Fibroblast of skin of abdomen (primary cell): ENCODE results near the gene SIRPD. TPM values are rescaled to one million over a fixed set of nuclear protein-coding genes. Genes with fewer than 3 reads are reported as not detected.
"Not testable (repeated sequence)": the region's sequence is repeated elsewhere in the genome, so short reads cannot be mapped to it uniquely, and the experiment has no call there.

Experiments
- DNase-seq: peaks from one replicate; pipeline ENCODE4 v3.0.0-alpha.2; 2013
- polyA plus RNA-seq, 2 experiments: library from polyadenylated mRNA; unstranded; fragments of 120-200 nt; gene quantifications; one replicate each; pipeline ENCODE4 v1.2.1, GENCODE V29; 2013; ENCODE audit not compliant: insufficient read length in 2 of 2

Gene SIRPD
- not detected for polyA plus RNA-seq (2013, experiment 1 of 2; ENCODE audit: insufficient read length)
- polyA plus RNA-seq (2013, experiment 2 of 2; ENCODE audit: insufficient read length) = not detected

- no peak for DNase-seq
Measured at GRCh38 chr20:1557605-1558004, at the start of gene SIRPD. Gene SIRPD (minus strand): TSS chr20:1557705. CDS start chr20:1557653, 52 bp downstream.

DNA sequence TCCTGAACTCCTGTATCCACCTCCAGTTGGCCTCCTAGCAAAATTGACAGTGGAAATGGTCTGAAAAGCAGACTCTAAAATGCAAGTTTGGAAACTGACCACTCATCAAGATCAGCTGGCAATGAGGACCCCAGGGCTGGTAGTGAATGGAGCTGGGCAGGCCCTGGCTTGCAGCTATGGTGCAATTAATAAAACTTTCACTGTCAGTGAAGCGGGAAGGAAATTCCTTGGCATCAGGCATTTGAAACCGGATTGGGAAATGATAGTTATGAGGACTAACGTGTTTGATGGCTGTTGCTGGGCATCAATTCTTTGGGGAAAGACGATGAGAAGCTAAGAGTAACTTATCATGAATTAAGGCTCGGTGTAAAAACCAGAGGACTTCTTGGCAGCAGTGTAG, 43.2 kb upstream of the SIRPD start:
- DNase-seq = no peak

DNA sequence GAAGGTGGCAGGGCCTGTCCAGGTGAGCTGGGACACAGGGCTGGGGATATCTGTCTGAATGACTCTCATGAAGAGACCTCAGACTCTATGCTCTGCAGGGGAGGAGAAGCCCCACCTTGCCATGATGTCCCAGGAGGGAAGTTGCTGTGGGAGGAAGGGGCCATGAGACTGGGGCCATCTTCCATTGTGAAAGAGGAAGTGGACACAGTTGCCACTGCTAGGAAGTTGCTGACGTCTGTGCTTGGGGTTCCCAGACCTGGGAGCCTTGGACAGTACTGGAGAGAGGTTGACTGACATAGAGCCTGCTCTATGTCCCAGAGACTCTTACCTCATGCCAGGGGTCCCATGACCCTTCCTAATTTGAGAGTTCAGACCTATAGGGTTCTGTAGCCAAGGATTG, 37.8 kb upstream of the SIRPD start:
- no peak for DNase-seq

DNA sequence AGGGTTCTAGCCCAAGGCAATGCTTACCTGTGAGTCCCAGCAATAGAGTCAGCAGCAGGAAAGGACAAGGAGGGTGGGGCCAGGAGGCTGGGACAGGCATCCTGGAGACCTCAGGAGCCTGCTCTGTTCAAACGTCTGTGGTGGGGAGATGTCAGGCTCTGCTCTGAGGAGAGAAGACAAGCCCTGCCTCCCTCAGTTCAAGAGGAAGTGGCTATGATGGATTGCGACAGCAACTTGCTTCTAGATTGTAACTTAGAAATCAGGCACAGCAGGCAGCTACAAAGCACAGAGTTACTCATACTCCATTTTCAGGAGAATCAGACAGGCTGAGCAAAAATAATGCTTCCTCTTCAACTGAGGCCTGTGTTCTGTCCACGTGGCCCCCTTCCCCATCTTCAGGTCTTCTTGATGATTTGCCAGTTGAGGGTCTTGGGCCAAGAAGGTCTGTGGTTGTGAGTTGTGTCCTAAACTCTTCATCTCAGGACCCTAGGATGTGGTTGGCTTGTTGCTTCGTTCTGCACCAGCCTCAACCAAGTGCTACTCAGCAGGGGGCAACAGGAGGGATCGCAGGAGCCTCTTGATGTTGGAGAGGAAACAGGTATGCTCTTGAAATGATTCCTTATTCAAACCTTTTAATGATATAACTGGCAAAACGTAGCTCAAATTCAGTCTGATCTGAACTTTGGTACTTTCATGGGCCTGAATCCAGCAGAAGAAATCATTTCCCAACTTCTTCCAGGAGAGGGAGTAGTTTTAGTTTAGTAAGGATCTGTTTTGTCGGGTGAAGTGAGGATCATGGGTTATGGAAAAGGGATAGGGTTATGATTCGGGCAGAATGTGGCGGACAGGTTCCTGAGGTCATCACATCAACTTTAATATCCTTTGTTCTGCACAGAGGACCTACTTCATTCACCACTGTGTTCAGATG, 31.3 kb upstream of the SIRPD start:
- no peak for DNase-seq

- no peak for DNase-seq
Measured at GRCh38 chr20:1587781-1588532, 30.5 kb upstream of the SIRPD start.

DNA sequence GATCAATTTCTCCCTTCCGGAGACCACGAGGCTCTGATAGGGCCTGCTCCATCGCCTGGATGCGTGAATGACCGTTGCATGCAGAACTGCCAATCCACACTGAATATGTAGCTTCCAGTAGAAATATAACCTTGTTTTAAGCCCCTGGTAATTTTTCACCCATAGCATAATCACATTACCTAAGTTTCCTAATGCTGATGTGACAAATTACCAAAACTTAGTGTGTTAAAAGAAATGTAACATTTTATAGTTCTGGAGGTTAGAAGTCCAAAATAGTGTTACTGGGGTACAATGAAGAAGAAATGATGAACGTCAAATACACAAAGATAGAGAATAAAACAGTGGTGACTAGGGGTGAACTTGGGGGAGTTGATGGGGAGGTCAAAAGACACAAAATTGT, 22.0 kb upstream of the SIRPD start:
- no peak for DNase-seq

- DNase-seq = no peak
Measured at GRCh38 chr20:1577906-1578305, 20.4 kb upstream of the SIRPD start.

DNA sequence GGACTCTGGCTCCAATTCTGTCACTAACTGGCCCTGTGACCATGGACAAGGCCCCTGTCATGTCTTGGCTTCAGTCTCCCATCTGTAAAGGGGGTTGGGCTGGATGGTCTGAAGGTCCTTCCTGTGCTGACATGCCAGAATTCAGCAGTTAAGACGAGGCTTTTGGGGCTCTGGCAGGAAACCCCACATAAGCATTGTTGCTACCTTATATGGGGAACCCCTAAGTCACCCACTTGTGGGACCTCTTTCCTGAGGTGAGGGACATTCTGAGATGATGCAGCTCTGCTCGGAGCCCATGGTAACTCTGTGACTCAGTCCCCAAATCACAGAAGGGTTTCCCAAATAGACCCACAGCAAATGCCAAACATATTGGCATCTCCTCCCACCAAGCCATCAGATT, 19.8 kb upstream of the SIRPD start:
- not testable (repeated sequence) for DNase-seq

DNA sequence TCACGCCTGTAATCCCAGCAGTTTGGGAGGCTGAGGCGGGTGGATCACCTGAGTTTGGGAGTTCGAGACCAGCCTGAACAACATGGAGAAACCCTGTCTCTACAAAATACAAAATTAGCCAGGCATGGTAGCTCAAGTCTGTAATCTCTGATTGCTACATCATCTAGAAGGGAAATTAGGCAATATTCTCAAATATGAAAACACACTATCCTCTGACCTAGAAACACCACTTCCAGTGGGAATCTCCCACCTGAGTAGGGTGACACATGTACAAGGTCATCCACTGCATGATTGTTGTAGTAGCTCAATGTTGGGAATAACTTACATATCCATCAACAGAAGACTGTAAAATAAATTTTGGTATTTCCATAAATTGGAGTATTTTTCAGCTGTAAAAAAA, 19.1 kb upstream of the SIRPD start:
- DNase-seq = no peak

DNA sequence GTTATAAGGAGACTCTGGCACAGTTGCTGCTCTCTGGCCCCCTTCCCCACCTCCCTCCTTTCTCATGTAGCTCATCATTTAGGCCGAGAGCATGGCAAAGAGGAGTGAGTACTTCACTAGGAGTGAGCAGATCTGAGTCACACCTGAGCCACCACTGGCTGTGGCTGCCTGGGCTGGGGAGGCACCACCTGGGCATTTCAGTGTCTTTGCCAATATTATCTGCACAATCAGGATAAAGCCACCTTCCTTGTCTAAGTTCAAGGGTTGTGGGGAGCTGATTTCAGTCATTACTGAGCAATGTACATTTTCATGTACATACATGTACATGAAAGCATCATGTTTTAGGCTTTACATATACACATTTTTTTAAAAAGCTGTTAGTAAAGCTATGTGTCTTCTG, 18.5 kb upstream of the SIRPD start:
- DNase-seq = not testable (repeated sequence)

- not testable (repeated sequence) for DNase-seq
Measured at GRCh38 chr20:1571583-1571982, 14.1 kb upstream of the SIRPD start.

GRCh38 chr20:1569415-1569881, 11.9 kb upstream of the SIRPD start:
- DNase-seq = no peak

- DNase-seq = no peak
Measured at GRCh38 chr20:1568163-1568490, 10.6 kb upstream of the SIRPD start.

GRCh38 chr20:1567392-1568162, 10.1 kb upstream of the SIRPD start:
- peak; percentile 11 for DNase-seq

GRCh38 chr20:1566701-1567100, 9.2 kb upstream of the SIRPD start:
- no peak for DNase-seq

- DNase-seq = no peak
Measured at GRCh38 chr20:1565461-1565860, 8.0 kb upstream of the SIRPD start.

GRCh38 chr20:1563598-1563997, 6.1 kb upstream of the SIRPD start:
- DNase-seq = no peak

GRCh38 chr20:1562622-1563021, 5.1 kb upstream of the SIRPD start:
- DNase-seq = no peak

DNA sequence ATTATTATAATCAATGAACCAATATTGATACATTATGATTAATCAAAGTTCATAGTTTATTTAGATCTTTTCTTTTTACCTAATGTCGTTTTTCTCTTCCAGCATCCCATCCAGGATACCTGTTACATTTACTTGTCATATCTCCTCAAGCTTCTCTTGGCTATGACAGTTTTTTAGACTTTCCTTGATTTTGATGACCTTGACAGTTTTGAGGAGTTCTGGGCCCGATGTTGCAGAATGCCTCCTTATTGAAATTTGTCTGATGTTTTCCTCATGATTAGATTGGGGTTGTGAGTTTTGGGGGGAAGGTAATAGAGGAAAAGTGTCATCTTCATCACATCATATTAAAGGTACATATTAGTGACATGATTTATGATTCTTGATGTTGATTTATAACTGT, 3.8 kb upstream of the SIRPD start:
- no peak for DNase-seq

GRCh38 chr20:1555952-1556351, 1.6 kb downstream of the SIRPD start:
- DNase-seq = no peak

- DNase-seq = no peak
Measured at GRCh38 chr20:1539816-1540419, 17.6 kb downstream of the SIRPD start.

GRCh38 chr20:1538655-1539054, 18.9 kb downstream of the SIRPD start:
- no peak for DNase-seq

DNA sequence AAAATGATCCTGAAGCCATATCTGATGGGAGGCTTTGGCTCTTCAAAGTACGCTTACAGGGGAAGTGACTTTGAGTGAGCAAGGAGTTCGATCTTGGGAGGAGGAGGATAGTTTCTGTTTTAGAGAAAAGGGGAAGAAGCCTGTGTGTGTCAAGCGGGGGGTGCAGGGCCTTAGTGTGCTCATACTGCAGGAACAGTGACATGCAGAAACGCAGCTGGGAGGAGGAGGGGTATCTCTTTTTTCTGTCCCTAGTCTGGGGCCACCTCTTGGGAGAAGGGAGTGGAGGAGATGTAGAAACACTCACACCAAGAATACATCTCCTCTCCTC, 19.8 kb downstream of the SIRPD start:
- no peak for DNase-seq
